PC-3 (cell line): Measurements from ENCODE around the gene SLC34A3.

Experiments used
- EZH2 ChIP-seq: fragments of 300-600 bp; sonication (generic); IDR thresholded peaks from one replicate; pipeline ENCODE4 v1.6.1; 2017; ENCODE audit warnings: antibody characterized with exemption, mild to moderate bottlenecking, low read length; ENCODE audit not compliant: unreplicated experiment
- EZH2phosphoT487 ChIP-seq: fragments of 300-600 bp; sonication (generic); IDR thresholded peaks from 2 replicates; pipeline ENCODE4 v1.6.1; 2018; ENCODE audit warnings: mild to moderate bottlenecking, antibody characterized with exemption, low read length, borderline replicate concordance
- TF ChIP-seq, protein P1 (sequence below): fragments of 300-600 bp; sonication (generic); conservative IDR thresholded peaks from 2 replicates; pipeline ENCODE4 v1.5.1; 2017; ENCODE audit warnings: antibody characterized with exemption, low read depth, mild to moderate bottlenecking, low read length

DNA sequence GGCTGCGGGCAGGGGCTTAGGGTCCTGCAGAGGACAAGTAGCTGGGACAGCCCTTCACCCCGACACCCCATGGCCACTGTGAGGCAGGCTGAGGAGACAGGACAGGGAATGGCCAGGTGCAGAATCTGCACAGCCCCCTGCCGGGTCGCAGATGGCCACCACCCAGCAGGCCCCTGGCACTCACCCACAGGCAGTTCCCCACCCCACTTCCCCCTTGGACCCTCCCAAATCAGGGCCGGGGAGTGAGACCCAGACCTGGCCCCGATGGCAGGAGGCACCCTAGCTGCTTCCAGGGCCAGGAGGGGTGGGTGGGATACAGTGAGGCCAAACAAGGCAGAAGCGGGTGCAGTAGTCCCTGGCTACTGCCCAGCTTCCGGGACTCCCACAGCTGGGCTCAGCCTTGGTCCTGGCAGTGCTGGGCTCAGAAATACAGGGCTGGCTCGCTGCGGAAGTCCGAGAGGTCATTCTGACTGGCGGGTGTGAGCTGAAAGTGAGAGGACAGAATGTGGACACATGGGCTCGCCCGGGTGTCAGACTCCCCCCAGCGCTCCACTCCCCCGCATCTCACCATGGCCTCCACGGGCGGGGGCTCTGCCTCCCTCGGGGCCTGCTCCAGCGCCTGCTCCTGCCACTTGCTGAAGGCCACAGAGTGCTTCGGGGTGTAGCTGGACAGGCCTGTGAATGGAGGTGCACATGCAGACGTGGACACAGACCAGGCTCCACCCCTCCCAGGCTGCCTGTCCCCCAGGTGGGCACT is 38.8 kb upstream of the SLC34A3 start:
- TF ChIP-seq, protein P1, sequence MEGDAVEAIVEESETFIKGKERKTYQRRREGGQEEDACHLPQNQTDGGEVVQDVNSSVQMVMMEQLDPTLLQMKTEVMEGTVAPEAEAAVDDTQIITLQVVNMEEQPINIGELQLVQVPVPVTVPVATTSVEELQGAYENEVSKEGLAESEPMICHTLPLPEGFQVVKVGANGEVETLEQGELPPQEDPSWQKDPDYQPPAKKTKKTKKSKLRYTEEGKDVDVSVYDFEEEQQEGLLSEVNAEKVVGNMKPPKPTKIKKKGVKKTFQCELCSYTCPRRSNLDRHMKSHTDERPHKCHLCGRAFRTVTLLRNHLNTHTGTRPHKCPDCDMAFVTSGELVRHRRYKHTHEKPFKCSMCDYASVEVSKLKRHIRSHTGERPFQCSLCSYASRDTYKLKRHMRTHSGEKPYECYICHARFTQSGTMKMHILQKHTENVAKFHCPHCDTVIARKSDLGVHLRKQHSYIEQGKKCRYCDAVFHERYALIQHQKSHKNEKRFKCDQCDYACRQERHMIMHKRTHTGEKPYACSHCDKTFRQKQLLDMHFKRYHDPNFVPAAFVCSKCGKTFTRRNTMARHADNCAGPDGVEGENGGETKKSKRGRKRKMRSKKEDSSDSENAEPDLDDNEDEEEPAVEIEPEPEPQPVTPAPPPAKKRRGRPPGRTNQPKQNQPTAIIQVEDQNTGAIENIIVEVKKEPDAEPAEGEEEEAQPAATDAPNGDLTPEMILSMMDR, result no peak
- TF ChIP-seq EZH2, result no peak
- no peak for TF ChIP-seq EZH2phosphoT487
